ENCODE results near the gene COG2.
"Not testable (repeated sequence)": the region's sequence is repeated elsewhere in the genome, so short reads cannot be mapped to it uniquely, and the experiment has no call there.

Gene COG2

GRCh38 chr1:230703679-230704385 lies 61.6 kb downstream of the COG2 start:
- DNase-seq: no peak

GRCh38 chr1:230704830-230705229 lies 62.5 kb downstream of the COG2 start:
- DNase-seq: no peak

- no peak for DNase-seq
Measured at GRCh38 chr1:230705289-230706019, 63.2 kb downstream of the COG2 start.

GRCh38 chr1:230706020-230706699 lies 63.9 kb downstream of the COG2 start:
- DNase-seq: no peak

GRCh38 chr1:230706887-230707731 lies 64.8 kb downstream of the COG2 start:
- DNase-seq: no peak

GRCh38 chr1:230707732-230708630 lies 65.7 kb downstream of the COG2 start:
- no peak for DNase-seq

- DNase-seq: no peak
Measured at GRCh38 chr1:230708631-230709580, 66.6 kb downstream of the COG2 start.

GRCh38 chr1:230709619-230710542 lies 67.6 kb downstream of the COG2 start:
- no peak for DNase-seq

- DNase-seq: no peak
Measured at GRCh38 chr1:230710543-230710904, 68.2 kb downstream of the COG2 start.

GRCh38 chr1:230711245-230711644 lies 69.0 kb downstream of the COG2 start:
- no peak for DNase-seq

- DNase-seq: no peak
Measured at GRCh38 chr1:230712470-230712942, 70.2 kb downstream of the COG2 start.

GRCh38 chr1:230713138-230713537 lies 70.9 kb downstream of the COG2 start:
- no peak for DNase-seq

- DNase-seq: no peak
Measured at GRCh38 chr1:230713547-230713914, 71.2 kb downstream of the COG2 start.

GRCh38 chr1:230713915-230714764 lies 71.9 kb downstream of the COG2 start, which contains the start of gene AGT:
Gene AGT, minus strand, starts transcription at chr1:230714122. Its CDS starts 3,299 bp downstream, at chr1:230710823.
- no peak for DNase-seq

GRCh38 chr1:230715510-230715909 lies 73.2 kb downstream of the COG2 start:
- no peak for DNase-seq

GRCh38 chr1:230716453-230716852 lies 74.2 kb downstream of the COG2 start:
- DNase-seq: not testable (repeated sequence)

- no peak for DNase-seq
Measured at GRCh38 chr1:230717251-230717650, 75.0 kb downstream of the COG2 start.

- DNase-seq: not testable (repeated sequence)
Measured at GRCh38 chr1:230721849-230722522, 79.7 kb downstream of the COG2 start.

Data from NK-92 treated with Interleukin-12 subunit alpha and Interleukin-12 subunit beta, amount 100 ng/mL, for 24 hours (cell line).